BE2C (cell line): ENCODE measurements around the gene TSPAN7.

ENCODE experiments used
- DNase-seq: peaks from one replicate; pipeline ENCODE4 v3.0.0-alpha.2; 2020
- H3K27me3 ChIP-seq: fragments of 250-450 bp; sonication (Bioruptor Pico); 2 replicates; pipeline ENCODE4 v1.5.1; 2020; ENCODE audit warnings: mild to moderate bottlenecking
- H3K36me3 ChIP-seq: fragments of 250-450 bp; sonication (Bioruptor Pico); 2 replicates; pipeline ENCODE4 v1.5.1; 2020; ENCODE audit warnings: mild to moderate bottlenecking
- H3K4me1 ChIP-seq: fragments of 250-450 bp; sonication (Bioruptor Pico); 2 replicates; pipeline ENCODE4 v1.5.1; 2020
- H3K4me3 ChIP-seq: 2 replicates; pipeline ENCODE4 v1.5.1; 2011; ENCODE audit warnings: low read depth, low read length
- H3K9me3 ChIP-seq: fragments of 250-450 bp; sonication (Bioruptor Pico); 2 replicates; pipeline ENCODE4 v1.5.1; 2020
- CTCF ChIP-seq: IDR thresholded peaks from 2 replicates; pipeline ENCODE4 v1.5.1; 2012; ENCODE audit warnings: mild to moderate bottlenecking, low read depth, low read length

TSPAN7 gene

GRCh38 chrX:38679695-38680094, 118.4 kb downstream of the TSPAN7 start:
- DNase-seq = no peak
- no peak overlapping the region for H3K4me3 ChIP-seq
- H3K27me3 ChIP-seq = no peaks in the 10 kb centered on the region
- H3K4me1 ChIP-seq = no peaks in the 10 kb centered on the region
- no peak for TF ChIP-seq CTCF
- H3K36me3 ChIP-seq = no peaks in the 10 kb centered on the region
- H3K9me3 ChIP-seq = no peaks in the 10 kb centered on the region

GRCh38 chrX:38682095-38682494, 120.8 kb downstream of the TSPAN7 start:
- no peaks in the 10 kb centered on the region for H3K36me3 ChIP-seq
- no peak overlapping the region for H3K4me3 ChIP-seq
- DNase-seq = no peak
- H3K9me3 ChIP-seq = no peaks in the 10 kb centered on the region
- H3K4me1 ChIP-seq = no peaks in the 10 kb centered on the region
- TF ChIP-seq CTCF = no peak
- no peaks in the 10 kb centered on the region for H3K27me3 ChIP-seq

GRCh38 chrX:38692961-38693360, 131.6 kb downstream of the TSPAN7 start:
- no peaks in the 10 kb centered on the region for H3K27me3 ChIP-seq
- no peaks in the 10 kb centered on the region for H3K4me1 ChIP-seq
- H3K9me3 ChIP-seq = no peaks in the 10 kb centered on the region
- no peaks in the 10 kb centered on the region for H3K36me3 ChIP-seq
- H3K4me3 ChIP-seq = no peak overlapping the region
- DNase-seq = no peak
- TF ChIP-seq CTCF = no peak

- H3K36me3 ChIP-seq = no peaks in the 10 kb centered on the region
- no peak overlapping the region for H3K4me3 ChIP-seq
- TF ChIP-seq CTCF = no peak
- no peaks in the 10 kb centered on the region for H3K9me3 ChIP-seq
- H3K4me1 ChIP-seq = no peaks in the 10 kb centered on the region
- no peaks in the 10 kb centered on the region for H3K27me3 ChIP-seq
- no peak for DNase-seq
Measured at GRCh38 chrX:38694394-38694793, 133.1 kb downstream of the TSPAN7 start.

GRCh38 chrX:38697461-38697860, 136.1 kb downstream of the TSPAN7 start:
- no peak for TF ChIP-seq CTCF
- H3K27me3 ChIP-seq = no peaks in the 10 kb centered on the region
- no peaks in the 10 kb centered on the region for H3K4me1 ChIP-seq
- H3K9me3 ChIP-seq = no peaks in the 10 kb centered on the region
- no peak overlapping the region for H3K4me3 ChIP-seq
- H3K36me3 ChIP-seq = no peaks in the 10 kb centered on the region
- DNase-seq = no peak

GRCh38 chrX:38699121-38699520, 137.8 kb downstream of the TSPAN7 start:
- H3K36me3 ChIP-seq = no peaks in the 10 kb centered on the region
- no peak for TF ChIP-seq CTCF
- H3K27me3 ChIP-seq = no peaks in the 10 kb centered on the region
- H3K4me3 ChIP-seq = no peak overlapping the region
- H3K9me3 ChIP-seq = no peaks in the 10 kb centered on the region
- DNase-seq = no peak
- H3K4me1 ChIP-seq = no peaks in the 10 kb centered on the region
